ENCODE measurements around the gene FREM2. TPM values are rescaled to one million over a fixed set of nuclear protein-coding genes. Genes with fewer than 3 reads are reported as not detected.

Gene FREM2
- total and polyA plus RNA-seq, 7 donors: under 0.01 to 8.2 (median 2.1) TPM

GRCh38 chr13:38888309-38888708, 201.4 kb downstream of the FREM2 start:
- Histone ChIP-seq H3K4me3 (no peak overlapping the region), H3K27ac (no peak overlapping the region), H3K9me3 (no peaks in the 10 kb centered on the region), H3K36me3 (no peaks in the 10 kb centered on the region), H3K4me1 (no peaks in the 10 kb centered on the region), H3K27me3 (no peaks in the 10 kb centered on the region)
- intact Hi-C loops (cut with DNase I): no loop called here
- no peak for TF ChIP-seq POLR2AphosphoS5 (IDR thresholded peaks at IDR 0.05)
- no peak for TF ChIP-seq CTCF (IDR thresholded peaks at IDR 0.05)
- no peak for TF ChIP-seq POLR2A (IDR thresholded peaks at IDR 0.05)
- no peak for TF ChIP-seq EP300 (IDR thresholded peaks at IDR 0.05)
- 77 to 80% methylated on average over 4 of the region's 4 CpGs for WGBS, 2 donors
- DNase-seq: no peak

- intact Hi-C loops (cut with DNase I): no loop called here
- Histone ChIP-seq H3K4me1 (peaks cover 0 to 7% (median 0%) of the 10 kb centered on the region in 4 donors), H3K36me3 (no peaks in the 10 kb centered on the region), H3K9me3 (no peaks in the 10 kb centered on the region), H3K4me3 (no peak overlapping the region), H3K27ac (no peak overlapping the region), H3K27me3 (no peaks in the 10 kb centered on the region)
- no peak for DNase-seq
- WGBS, 2 donors: 88 to 96% methylated on average over 1 of the region's 1 CpG
- TF ChIP-seq EP300 (IDR thresholded peaks at IDR 0.05) (no peak), POLR2AphosphoS5 (IDR thresholded peaks at IDR 0.05) (no peak), CTCF (IDR thresholded peaks at IDR 0.05) (no peak), POLR2A (IDR thresholded peaks at IDR 0.05) (no peak)
These were observed 208.2 kb downstream of the FREM2 start for GRCh38 chr13:38895075-38895474.

- no peak for DNase-seq
- 75 to 88% methylated on average over 6 of the region's 6 CpGs for WGBS, 2 donors
- H3K27ac ChIP-seq: no peak overlapping the region
- no peaks in the 10 kb centered on the region for H3K9me3 ChIP-seq
- no peak for TF ChIP-seq POLR2AphosphoS5 (IDR thresholded peaks at IDR 0.05)
- TF ChIP-seq CTCF (IDR thresholded peaks at IDR 0.05): no peak
- TF ChIP-seq EP300 (IDR thresholded peaks at IDR 0.05): no peak
- no peak for TF ChIP-seq POLR2A (IDR thresholded peaks at IDR 0.05)
- no peaks in the 10 kb centered on the region for H3K27me3 ChIP-seq
- intact Hi-C loops (cut with DNase I): no loop called here
- H3K36me3 ChIP-seq: no peaks in the 10 kb centered on the region
- peaks cover 0 to 7% (median 0%) of the 10 kb centered on the region in 4 donors for H3K4me1 ChIP-seq
- no peak overlapping the region for H3K4me3 ChIP-seq
These were observed 210.6 kb downstream of the FREM2 start for GRCh38 chr13:38897521-38897920.

- Histone ChIP-seq H3K4me3 (no peak overlapping the region), H3K4me1 (peaks cover 0 to 7% (median 0%) of the 10 kb centered on the region in 4 donors), H3K27ac (no peak overlapping the region), H3K27me3 (no peaks in the 10 kb centered on the region), H3K9me3 (no peaks in the 10 kb centered on the region), H3K36me3 (no peaks in the 10 kb centered on the region)
- intact Hi-C loops (cut with DNase I): no loop called here
- TF ChIP-seq POLR2A (IDR thresholded peaks at IDR 0.05) (no peak), CTCF (IDR thresholded peaks at IDR 0.05) (no peak)
- no peak for DNase-seq
- 61 to 68% methylated on average over 2 of the region's 2 CpGs for WGBS, 2 donors
These were observed 211.6 kb downstream of the FREM2 start for GRCh38 chr13:38898481-38898880.

GRCh38 chr13:38899571-38899970, 212.7 kb downstream of the FREM2 start:
- 87 to 89% methylated on average over 4 of the region's 4 CpGs for WGBS, 2 donors
- Histone ChIP-seq H3K27me3 (no peaks in the 10 kb centered on the region), H3K4me1 (peaks cover 0 to 7% (median 0%) of the 10 kb centered on the region in 4 donors), H3K36me3 (no peaks in the 10 kb centered on the region), H3K4me3 (no peak overlapping the region), H3K27ac (no peak overlapping the region), H3K9me3 (no peaks in the 10 kb centered on the region)
- no peak for DNase-seq
- intact Hi-C loops (cut with DNase I): no loop called here
- TF ChIP-seq POLR2AphosphoS5 (IDR thresholded peaks at IDR 0.05) (no peak), POLR2A (IDR thresholded peaks at IDR 0.05) (no peak), EP300 (IDR thresholded peaks at IDR 0.05) (no peak), CTCF (IDR thresholded peaks at IDR 0.05) (no peak)

All from sigmoid colon (tissue), 7 donors.